Mesothelial cell of epicardium (in vitro differentiated cells): Measurements from ENCODE around the gene RNF181. TPM values are rescaled to one million over a fixed set of nuclear protein-coding genes. Genes with fewer than 3 reads are reported as not detected.

Experiments used
- DNase-seq, 2 experiments: peaks; one replicate each; pipeline ENCODE4 v3.0.0; 2021; ENCODE audit warnings: low spot score in 2 of 2; ENCODE audit not compliant: unreplicated experiment in 2 of 2
- H3K27ac Mint-ChIP-seq: 2 replicates; pipeline ENCODE4 v1.8.0; 2021; ENCODE audit warnings: mixed read lengths
- H3K27me3 Mint-ChIP-seq: 2 replicates; pipeline ENCODE4 v1.8.0; 2021; ENCODE audit warnings: low read depth, mixed read lengths
- H3K36me3 Mint-ChIP-seq: 2 replicates; pipeline ENCODE4 v1.8.0; 2021; ENCODE audit warnings: mixed read lengths
- H3K4me1 Mint-ChIP-seq: 2 replicates; pipeline ENCODE4 v1.8.0; 2021; ENCODE audit warnings: mixed read lengths
- H3K4me3 Mint-ChIP-seq: 2 replicates; pipeline ENCODE4 v1.8.0; 2021; ENCODE audit warnings: mild to moderate bottlenecking, moderate library complexity, mixed read lengths
- H3K9me3 Mint-ChIP-seq: 2 replicates; pipeline ENCODE4 v1.8.0; 2021; ENCODE audit warnings: mixed read lengths
- total RNA-seq: library from RNA; stranded (reverse); gene quantifications from 3 replicates; pipeline ENCODE4 v1.2.1, GENCODE V29; 2021
- TF ChIP-seq, protein P1 (sequence below): fragments of 200-600 bp; sonication (generic); IDR thresholded peaks from one replicate; pipeline ENCODE4 v1.5.0; 2021; ENCODE audit warnings: antibody characterized with exemption; ENCODE audit not compliant: unreplicated experiment

The RNF181 gene
- total RNA-seq, 1 donor from 2014 or later = 82.8 TPM

GRCh38 chr2:85604568-85605339 is 9.2 kb downstream of the RNF181 start:
- peak overlapping the region; percentile 20 for H3K4me3 Mint-ChIP-seq
- DNase-seq = no peak
- H3K36me3 Mint-ChIP-seq = peaks cover 9% of the 10 kb centered on the region
- H3K27me3 Mint-ChIP-seq = no peaks in the 10 kb centered on the region
- H3K9me3 Mint-ChIP-seq = no peaks in the 10 kb centered on the region
- TF ChIP-seq, protein P1, sequence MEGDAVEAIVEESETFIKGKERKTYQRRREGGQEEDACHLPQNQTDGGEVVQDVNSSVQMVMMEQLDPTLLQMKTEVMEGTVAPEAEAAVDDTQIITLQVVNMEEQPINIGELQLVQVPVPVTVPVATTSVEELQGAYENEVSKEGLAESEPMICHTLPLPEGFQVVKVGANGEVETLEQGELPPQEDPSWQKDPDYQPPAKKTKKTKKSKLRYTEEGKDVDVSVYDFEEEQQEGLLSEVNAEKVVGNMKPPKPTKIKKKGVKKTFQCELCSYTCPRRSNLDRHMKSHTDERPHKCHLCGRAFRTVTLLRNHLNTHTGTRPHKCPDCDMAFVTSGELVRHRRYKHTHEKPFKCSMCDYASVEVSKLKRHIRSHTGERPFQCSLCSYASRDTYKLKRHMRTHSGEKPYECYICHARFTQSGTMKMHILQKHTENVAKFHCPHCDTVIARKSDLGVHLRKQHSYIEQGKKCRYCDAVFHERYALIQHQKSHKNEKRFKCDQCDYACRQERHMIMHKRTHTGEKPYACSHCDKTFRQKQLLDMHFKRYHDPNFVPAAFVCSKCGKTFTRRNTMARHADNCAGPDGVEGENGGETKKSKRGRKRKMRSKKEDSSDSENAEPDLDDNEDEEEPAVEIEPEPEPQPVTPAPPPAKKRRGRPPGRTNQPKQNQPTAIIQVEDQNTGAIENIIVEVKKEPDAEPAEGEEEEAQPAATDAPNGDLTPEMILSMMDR = no peak
- H3K4me1 Mint-ChIP-seq = peaks cover 44% of the 10 kb centered on the region
- H3K27ac Mint-ChIP-seq = peak overlapping the region; percentile 93

GRCh38 chr2:85605406-85606115 is 10.0 kb downstream of the RNF181 start:
- H3K27me3 Mint-ChIP-seq = no peaks in the 10 kb centered on the region
- H3K4me3 Mint-ChIP-seq = peak overlapping the region; percentile 21
- no peaks in the 10 kb centered on the region for H3K9me3 Mint-ChIP-seq
- H3K27ac Mint-ChIP-seq = peak overlapping the region; percentile 93
- DNase-seq = peak; percentile 49 to 63
- TF ChIP-seq, protein P1 = no peak
- peaks cover 9% of the 10 kb centered on the region for H3K36me3 Mint-ChIP-seq
- peaks cover 49% of the 10 kb centered on the region for H3K4me1 Mint-ChIP-seq

DNA sequence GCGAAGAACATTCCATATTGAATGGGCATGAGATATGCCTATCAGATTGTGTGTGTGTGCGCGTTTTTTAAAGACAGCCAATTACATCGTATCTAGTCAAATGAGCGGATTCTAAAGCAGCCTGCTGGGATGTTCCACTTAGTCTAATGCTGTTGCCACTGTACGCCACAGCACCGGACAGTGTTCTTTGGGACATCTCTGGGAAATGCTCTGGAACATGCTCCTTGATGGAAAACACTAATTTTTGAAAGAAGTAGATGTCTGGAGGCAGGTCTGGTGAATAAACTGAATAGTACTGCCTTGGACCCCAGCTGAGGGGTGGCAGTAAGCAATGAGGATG is 10.5 kb downstream of the RNF181 start:
- H3K4me3 Mint-ChIP-seq = no peak overlapping the region
- H3K27me3 Mint-ChIP-seq = no peaks in the 10 kb centered on the region
- H3K36me3 Mint-ChIP-seq = peaks cover 9% of the 10 kb centered on the region
- DNase-seq = no peak
- H3K27ac Mint-ChIP-seq = peak overlapping the region; percentile 93
- H3K4me1 Mint-ChIP-seq = peaks cover 49% of the 10 kb centered on the region
- H3K9me3 Mint-ChIP-seq = no peaks in the 10 kb centered on the region
- TF ChIP-seq, protein P1 = no peak

- H3K4me3 Mint-ChIP-seq = no peak overlapping the region
- H3K36me3 Mint-ChIP-seq = peaks cover 9% of the 10 kb centered on the region
- H3K4me1 Mint-ChIP-seq = peaks cover 50% of the 10 kb centered on the region
- TF ChIP-seq, protein P1 = no peak
- peak overlapping the region; percentile 93 for H3K27ac Mint-ChIP-seq
- no peaks in the 10 kb centered on the region for H3K9me3 Mint-ChIP-seq
- H3K27me3 Mint-ChIP-seq = no peaks in the 10 kb centered on the region
- no peak for DNase-seq
Observed at GRCh38 chr2:85607268-85608215, 12.0 kb downstream of the RNF181 start.

GRCh38 chr2:85611217-85611704 is 15.7 kb downstream of the RNF181 start:
- Mint-ChIP-seq H3K4me3 (peak overlapping the region; percentile 97), H3K27me3 (no peaks in the 10 kb centered on the region), H3K36me3 (peaks cover 9% of the 10 kb centered on the region), H3K9me3 (no peaks in the 10 kb centered on the region), H3K27ac (peak overlapping the region; percentile 97), H3K4me1 (peaks cover 29% of the 10 kb centered on the region)
- TF ChIP-seq, protein P1 = no peak
- no peak for DNase-seq
